Subcutaneous preadipocyte (primary cell): Measurements from ENCODE around the gene LMOD3. TPM values are rescaled to one million over a fixed set of nuclear protein-coding genes. Genes with fewer than 3 reads are reported as not detected.

Experiments
- total RNA-seq: library from RNA; depleted of rRNA; stranded (reverse); fragments of >200 nt; gene quantifications from 2 replicates; pipeline ENCODE4 v1.2.3, GENCODE V29; 2012

LMOD3 gene
- total RNA-seq, result not detected in 2 replicates

GRCh38 chr3:69122403-69122802 lies at the start of gene LMOD3:
LMOD3 (minus strand) TSS chr3:69122595; CDS start chr3:69122386, 209 bp downstream.

DNA sequence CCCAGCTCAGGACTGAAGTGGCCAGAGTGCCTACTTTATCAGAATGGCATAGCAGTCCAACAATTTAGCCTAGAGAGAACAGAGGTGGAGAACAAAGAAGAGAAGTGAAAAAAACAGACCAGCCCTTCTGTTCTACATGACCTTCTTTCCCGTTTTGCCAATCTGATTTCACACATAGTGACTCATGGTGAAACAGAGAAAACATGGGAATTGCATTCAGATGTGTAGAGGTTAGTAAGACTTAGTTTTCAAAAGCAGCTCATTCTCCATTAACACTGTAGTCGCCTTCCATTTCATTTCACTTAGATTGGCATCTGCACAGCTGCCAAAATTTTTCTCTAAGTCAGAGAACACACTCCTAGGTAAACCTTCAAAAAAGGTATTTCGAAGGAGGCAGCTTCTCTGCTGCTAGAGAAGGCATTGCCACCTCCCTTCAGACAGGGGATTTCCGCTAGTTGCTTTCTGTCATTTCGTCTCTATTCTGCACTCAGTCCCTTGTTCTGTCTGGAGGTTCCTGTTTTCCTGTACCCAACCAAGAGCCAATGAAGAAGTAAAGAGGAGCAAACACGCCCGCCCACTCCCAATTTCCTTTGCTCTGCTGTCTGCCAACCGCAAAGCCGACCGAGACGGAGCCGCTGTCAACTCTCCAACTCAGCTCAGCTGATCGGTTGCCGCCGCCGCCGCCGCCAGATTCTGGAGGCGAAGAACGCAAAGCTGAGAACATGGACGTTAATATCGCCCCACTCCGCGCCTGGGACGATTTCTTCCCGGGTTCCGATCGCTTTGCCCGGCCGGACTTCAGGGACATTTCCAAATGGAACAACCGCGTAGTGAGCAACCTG lies 37.8 kb downstream of the LMOD3 start, which contains the start of gene ARL6IP5:
Gene ARL6IP5, plus strand, starts transcription at position 612 of the 842 bp plus-strand sequence. Its CDS starts 111 bp downstream, at position 723.

DNA sequence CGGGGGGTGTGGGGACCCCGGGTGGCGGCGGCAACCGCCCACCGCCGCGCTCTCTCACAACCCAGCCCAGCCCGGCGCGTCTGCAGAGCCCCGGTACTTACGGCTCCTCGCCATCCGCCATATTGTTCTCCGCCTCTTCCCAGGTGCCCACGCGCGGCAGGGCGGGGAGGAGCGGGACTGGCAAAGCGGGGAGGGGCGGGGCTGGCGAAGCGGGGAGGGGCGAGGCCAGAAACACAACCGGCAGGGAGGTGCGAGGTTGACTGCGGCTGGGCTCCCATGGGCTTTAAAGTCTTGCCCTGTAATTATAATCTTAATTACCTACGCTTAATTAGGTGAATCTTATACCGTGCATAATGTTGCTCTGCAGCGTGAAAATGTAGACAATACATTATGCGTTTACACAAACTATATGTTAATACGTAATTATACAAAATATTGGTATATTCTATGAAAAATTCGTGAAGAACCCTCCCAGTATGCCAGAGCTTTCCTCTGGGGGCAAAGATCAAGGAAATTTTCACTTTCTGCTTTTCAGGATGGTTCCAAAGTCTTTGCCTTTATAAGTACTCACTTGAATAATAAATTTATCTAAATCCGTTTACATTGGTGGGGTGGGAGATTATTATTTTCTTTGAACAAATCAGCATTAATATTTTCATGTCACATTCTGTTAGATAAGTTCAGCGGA lies 42.0 kb downstream of the LMOD3 start, which contains the start of gene UBA3:
Gene UBA3, minus strand, starts transcription at position 133 of the 688 bp plus-strand sequence. Its CDS starts 12 bp downstream, at position 121.

Other genes starting within 250 kb of the LMOD3 start
- gene TAFA4, start 190.0 kb downstream of the LMOD3 start, total RNA-seq, result not detected in 2 replicates
- 23.5 and 35.2 TPM in 2 replicates for gene EOGT, start 108.9 kb downstream of the LMOD3 start, total RNA-seq
- gene TMF1, start 70.3 kb downstream of the LMOD3 start, total RNA-seq, result 25.0 and 35.6 TPM in 2 replicates
- gene UBA3, start 42.2 kb downstream of the LMOD3 start, total RNA-seq, result 55.9 and 64.1 TPM in 2 replicates
- 65.9 and 80.1 TPM in 2 replicates for gene ARL6IP5, start 37.7 kb downstream of the LMOD3 start, total RNA-seq